RWPE2 (cell line): Measurements from ENCODE around the gene SRGAP1.

ENCODE experiments used
- ATAC-seq: fragments of 200-7000 bp; cut with Tn5 transposase; 3 replicates; pipeline ENCODE4 v1.9.1; 2021; ENCODE audit warnings: low read depth
- DNase-seq: peaks from one replicate; pipeline ENCODE4 v3.0.0-alpha.2; 2020; ENCODE audit warnings: low spot score
- H3K27ac ChIP-seq: fragments of 450-650 bp; 2 replicates; pipeline ENCODE4 v1.5.1; 2017; ENCODE audit warnings: mild to moderate bottlenecking; ENCODE audit not compliant: poor library complexity, severe bottlenecking
- H3K27me3 ChIP-seq: fragments of 250-450 bp; sonication (Bioruptor Pico); 2 replicates; pipeline ENCODE4 v1.5.1; 2021; ENCODE audit warnings: mild to moderate bottlenecking, moderate library complexity; ENCODE audit not compliant: insufficient read depth, poor library complexity, severe bottlenecking
- H3K36me3 ChIP-seq: fragments of 250-450 bp; sonication (Bioruptor Pico); 2 replicates; pipeline ENCODE4 v1.5.1; 2020; ENCODE audit warnings: low read depth, mild to moderate bottlenecking, moderate library complexity
- H3K4me1 ChIP-seq: fragments of 250-450 bp; sonication (Bioruptor Pico); 2 replicates; pipeline ENCODE4 v1.5.1; 2021; ENCODE audit warnings: mild to moderate bottlenecking, moderate library complexity; ENCODE audit not compliant: insufficient read depth, poor library complexity, severe bottlenecking
- H3K4me3 ChIP-seq: fragments of 250-450 bp; sonication (Bioruptor Pico); 2 replicates; pipeline ENCODE4 v1.5.1; 2021; ENCODE audit warnings: mild to moderate bottlenecking, moderate library complexity; ENCODE audit not compliant: severe bottlenecking
- H3K9me3 ChIP-seq: fragments of 250-450 bp; sonication (Bioruptor Pico); 2 replicates; pipeline ENCODE4 v1.5.1; 2021; ENCODE audit warnings: mild to moderate bottlenecking, moderate library complexity; ENCODE audit not compliant: severe bottlenecking
- TF ChIP-seq, protein P1 (sequence below): fragments of 450-650 bp; IDR thresholded peaks from one replicate; pipeline ENCODE4 v1.5.1; 2017; ENCODE audit warnings: mild to moderate bottlenecking, moderate library complexity; ENCODE audit not compliant: poor library complexity, severe bottlenecking

Gene SRGAP1

DNA sequence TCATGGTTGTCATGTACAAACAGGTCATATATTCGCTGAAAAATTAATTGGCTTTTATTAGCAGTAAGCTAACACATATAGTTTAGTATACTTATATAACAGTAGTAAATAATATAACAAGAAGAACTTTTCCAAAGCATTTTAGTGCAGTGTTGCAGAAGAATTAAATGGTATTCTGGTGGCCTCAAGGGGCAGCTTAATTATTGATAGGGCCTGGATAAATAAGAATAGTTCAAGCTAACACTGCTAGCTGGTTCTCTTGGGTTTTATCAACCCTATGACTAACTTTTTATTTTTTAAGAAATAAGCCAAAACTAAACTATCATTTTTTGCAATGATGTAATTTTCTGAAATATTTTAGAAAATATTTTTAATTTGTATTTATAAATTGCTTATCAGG, 152.1 kb downstream of the SRGAP1 start:
- DNase-seq (no peak), ATAC-seq (no peak)
- H3K36me3 ChIP-seq, result peaks cover 29% of the 10 kb centered on the region

DNA sequence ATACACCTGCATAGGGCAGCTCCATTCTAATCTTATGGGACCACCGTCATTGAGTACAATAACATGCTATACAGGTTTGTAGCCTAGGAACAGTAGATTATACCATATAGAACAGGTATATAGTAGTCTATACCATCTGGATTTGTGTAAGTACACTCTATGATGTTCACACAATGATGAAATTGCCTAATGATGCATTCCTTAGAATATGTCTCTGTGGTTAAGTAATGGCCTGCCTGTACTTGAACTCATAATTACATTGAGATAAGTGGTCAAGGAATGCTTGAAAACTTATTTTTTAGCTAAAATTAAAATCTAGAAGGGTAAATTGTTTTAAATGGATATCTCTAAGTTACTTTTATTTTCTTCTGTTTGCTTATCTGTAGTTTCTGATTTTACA, 152.7 kb downstream of the SRGAP1 start:
- Histone ChIP-seq H3K9me3 (no peaks in the 10 kb centered on the region), H3K36me3 (peaks cover 35% of the 10 kb centered on the region), H3K27me3 (no peaks in the 10 kb centered on the region), H3K4me3 (no peak overlapping the region), H3K4me1 (peaks cover 35% of the 10 kb centered on the region), H3K27ac (peak overlapping the region; percentile 18)
- peak; percentile 66 for ATAC-seq
- TF ChIP-seq, protein P1, sequence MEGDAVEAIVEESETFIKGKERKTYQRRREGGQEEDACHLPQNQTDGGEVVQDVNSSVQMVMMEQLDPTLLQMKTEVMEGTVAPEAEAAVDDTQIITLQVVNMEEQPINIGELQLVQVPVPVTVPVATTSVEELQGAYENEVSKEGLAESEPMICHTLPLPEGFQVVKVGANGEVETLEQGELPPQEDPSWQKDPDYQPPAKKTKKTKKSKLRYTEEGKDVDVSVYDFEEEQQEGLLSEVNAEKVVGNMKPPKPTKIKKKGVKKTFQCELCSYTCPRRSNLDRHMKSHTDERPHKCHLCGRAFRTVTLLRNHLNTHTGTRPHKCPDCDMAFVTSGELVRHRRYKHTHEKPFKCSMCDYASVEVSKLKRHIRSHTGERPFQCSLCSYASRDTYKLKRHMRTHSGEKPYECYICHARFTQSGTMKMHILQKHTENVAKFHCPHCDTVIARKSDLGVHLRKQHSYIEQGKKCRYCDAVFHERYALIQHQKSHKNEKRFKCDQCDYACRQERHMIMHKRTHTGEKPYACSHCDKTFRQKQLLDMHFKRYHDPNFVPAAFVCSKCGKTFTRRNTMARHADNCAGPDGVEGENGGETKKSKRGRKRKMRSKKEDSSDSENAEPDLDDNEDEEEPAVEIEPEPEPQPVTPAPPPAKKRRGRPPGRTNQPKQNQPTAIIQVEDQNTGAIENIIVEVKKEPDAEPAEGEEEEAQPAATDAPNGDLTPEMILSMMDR, result no peak
- no peak for DNase-seq

More for the DNA sequence above, 152.1 kb downstream of the SRGAP1 start:
- Histone ChIP-seq H3K4me1 (peaks cover 35% of the 10 kb centered on the region), H3K4me3 (no peak overlapping the region), H3K9me3 (no peaks in the 10 kb centered on the region), H3K27ac (peak overlapping the region; percentile 18), H3K27me3 (no peaks in the 10 kb centered on the region)
- TF ChIP-seq, protein P1, result no peak

DNA sequence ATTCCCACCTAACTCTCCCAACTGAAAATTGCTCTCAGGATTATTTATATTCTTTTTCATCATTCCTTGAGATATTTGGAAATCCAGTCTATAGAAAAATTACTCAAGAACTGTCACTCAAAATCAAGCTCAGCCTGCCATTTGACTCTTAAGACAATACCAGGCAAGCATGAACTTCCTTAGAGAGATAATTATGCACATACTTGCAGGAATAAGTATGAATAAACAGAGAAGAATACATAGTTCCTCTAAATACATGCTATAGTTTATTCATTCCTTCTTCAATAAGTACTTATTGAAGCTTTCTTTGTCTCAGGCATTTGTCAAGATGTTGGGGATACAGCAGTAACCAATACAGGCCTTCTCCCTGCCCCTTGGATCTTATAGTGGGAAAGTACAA, 154.1 kb downstream of the SRGAP1 start:
- Histone ChIP-seq H3K27me3 (no peaks in the 10 kb centered on the region), H3K4me1 (peaks cover 35% of the 10 kb centered on the region), H3K27ac (no peak overlapping the region), H3K36me3 (peaks cover 30% of the 10 kb centered on the region), H3K4me3 (no peak overlapping the region), H3K9me3 (no peaks in the 10 kb centered on the region)
- TF ChIP-seq, protein P1, result no peak
- DNase-seq (no peak), ATAC-seq (no peak)

DNA sequence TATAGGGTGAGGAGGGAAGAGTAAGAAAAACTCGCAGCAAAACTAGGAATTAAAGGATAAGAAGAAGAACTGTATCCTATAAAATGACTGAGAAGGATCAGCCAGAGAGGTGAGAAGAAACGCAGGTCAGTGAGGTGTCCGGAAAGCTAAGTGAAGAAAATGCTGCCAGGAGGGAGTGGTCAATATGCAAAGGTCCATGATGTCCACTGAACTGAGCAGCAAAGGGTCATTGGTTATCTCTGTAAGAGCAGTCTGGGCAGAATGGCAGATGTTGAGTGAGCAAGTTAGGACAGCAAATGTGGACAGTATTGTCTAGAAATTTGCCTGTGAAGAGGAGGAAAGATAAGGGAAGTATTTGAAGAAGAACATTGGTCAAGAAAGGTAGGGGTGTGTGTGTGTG, 155.4 kb downstream of the SRGAP1 start:
- Histone ChIP-seq H3K27ac (no peak overlapping the region), H3K4me3 (no peak overlapping the region), H3K27me3 (no peaks in the 10 kb centered on the region), H3K4me1 (peaks cover 27% of the 10 kb centered on the region), H3K36me3 (peaks cover 31% of the 10 kb centered on the region), H3K9me3 (no peaks in the 10 kb centered on the region)
- ATAC-seq (no peak), DNase-seq (no peak)
- TF ChIP-seq, protein P1, result no peak

DNA sequence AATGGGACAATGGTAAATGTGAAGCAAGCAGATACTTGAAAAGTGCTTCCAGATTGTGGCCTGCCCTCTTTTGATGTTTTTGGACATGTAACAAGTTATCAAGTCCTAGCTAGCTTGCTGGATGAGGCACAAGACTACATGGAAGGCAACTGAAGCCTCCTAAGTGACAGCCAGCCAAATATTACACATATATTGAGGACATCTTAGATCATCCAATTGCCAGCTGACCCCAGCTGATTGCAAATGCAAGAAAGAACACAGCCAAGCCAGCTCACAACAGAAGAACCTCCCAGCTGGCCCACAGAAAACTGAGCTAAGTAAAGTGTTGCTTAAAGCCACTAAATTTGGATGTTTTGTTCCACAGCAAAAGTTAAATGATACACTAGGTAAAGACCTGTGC, 156.9 kb downstream of the SRGAP1 start:
- no peak overlapping the region for H3K27ac ChIP-seq
- DNase-seq (no peak), ATAC-seq (no peak)
- TF ChIP-seq, protein P1, result no peak
- H3K9me3 ChIP-seq, result no peaks in the 10 kb centered on the region
- no peaks in the 10 kb centered on the region for H3K27me3 ChIP-seq
- peaks cover 31% of the 10 kb centered on the region for H3K36me3 ChIP-seq
- no peak overlapping the region for H3K4me3 ChIP-seq
- H3K4me1 ChIP-seq, result peaks cover 12% of the 10 kb centered on the region
